ENCODE data around the gene HSF2.
"Not testable (repeated sequence)": the region's sequence is repeated elsewhere in the genome, so short reads cannot be mapped to it uniquely, and the experiment has no call there.

The HSF2 gene

GRCh38 chr6:122400462-122401089 is 1.1 kb downstream of the HSF2 start:
- no peak for DNase-seq

- no peak for DNase-seq
Measured at GRCh38 chr6:122401104-122401503, 1.7 kb downstream of the HSF2 start.

GRCh38 chr6:122404444-122404843 is 5.0 kb downstream of the HSF2 start:
- no peak for DNase-seq

- no peak for DNase-seq
Measured at GRCh38 chr6:122405417-122405816, 6.0 kb downstream of the HSF2 start.

GRCh38 chr6:122406187-122406586 is 6.7 kb downstream of the HSF2 start:
- DNase-seq: no peak

GRCh38 chr6:122407712-122408111 is 8.3 kb downstream of the HSF2 start:
- no peak for DNase-seq

GRCh38 chr6:122408240-122408639 is 8.8 kb downstream of the HSF2 start:
- no peak for DNase-seq

GRCh38 chr6:122408702-122409458 is 9.4 kb downstream of the HSF2 start:
- DNase-seq: no peak

GRCh38 chr6:122412001-122412400 is 12.5 kb downstream of the HSF2 start:
- DNase-seq: no peak

- no peak for DNase-seq
Measured at GRCh38 chr6:122416825-122417224, 17.4 kb downstream of the HSF2 start.

GRCh38 chr6:122422003-122422402 is 22.6 kb downstream of the HSF2 start:
- DNase-seq: no peak

GRCh38 chr6:122422614-122423267 is 23.3 kb downstream of the HSF2 start:
- no peak for DNase-seq

- DNase-seq: no peak
Measured at GRCh38 chr6:122423734-122424133, 24.3 kb downstream of the HSF2 start.

GRCh38 chr6:122426597-122426996 is 27.1 kb downstream of the HSF2 start:
- DNase-seq: no peak

GRCh38 chr6:122428781-122429180 is 29.3 kb downstream of the HSF2 start:
- DNase-seq: no peak

- no peak for DNase-seq
Measured at GRCh38 chr6:122429323-122429722, 29.9 kb downstream of the HSF2 start.

GRCh38 chr6:122431780-122432179 is 32.3 kb downstream of the HSF2 start:
- DNase-seq: no peak

- DNase-seq: no peak
Measured at GRCh38 chr6:122432816-122433215, 33.4 kb downstream of the HSF2 start.

GRCh38 chr6:122438975-122439374 is 39.5 kb downstream of the HSF2 start:
- DNase-seq: no peak

GRCh38 chr6:122445274-122445673 is 45.8 kb downstream of the HSF2 start:
- no peak for DNase-seq

GRCh38 chr6:122449069-122449468 is 49.6 kb downstream of the HSF2 start:
- DNase-seq: no peak

GRCh38 chr6:122452509-122452908 is 53.1 kb downstream of the HSF2 start:
- DNase-seq: no peak

- DNase-seq: no peak
Measured at GRCh38 chr6:122454673-122455072, 55.2 kb downstream of the HSF2 start.

- not testable (repeated sequence) for DNase-seq
Measured at GRCh38 chr6:122455116-122455515, 55.7 kb downstream of the HSF2 start.

All from stimulated activated CD4-positive, alpha-beta T cell treated with anti-CD3 and anti-CD28 coated beads, Interleukin-2, amount 100 ng/mL, for 48 hours (primary cell).